DMS153 treated with DMSO at 0.1 percent for 48 hours (cell line): Measurements from ENCODE around the gene CTNNA2.

Experiments
- DNase-seq: peaks from one replicate; lab custom pipeline; 2025; ENCODE audit not compliant: unreplicated experiment; lab: John Stamatoyannopoulos, UW

CTNNA2 gene

GRCh38 chr2:79611448-79612016 is 98.7 kb downstream of the CTNNA2 start:
- no peak for DNase-seq

- no peak for DNase-seq
Observed at GRCh38 chr2:79612999-79613398, 100.1 kb downstream of the CTNNA2 start.

- no peak for DNase-seq
Observed at GRCh38 chr2:79619442-79619841, 106.6 kb downstream of the CTNNA2 start.

GRCh38 chr2:79619976-79620375 is 107.1 kb downstream of the CTNNA2 start:
- DNase-seq, result no peak

GRCh38 chr2:79620679-79621078 is 107.8 kb downstream of the CTNNA2 start:
- no peak for DNase-seq

- no peak for DNase-seq
Observed at GRCh38 chr2:79621252-79621651, 108.4 kb downstream of the CTNNA2 start.

- no peak for DNase-seq
Observed at GRCh38 chr2:79621755-79622154, 108.9 kb downstream of the CTNNA2 start.

- DNase-seq, result no peak
Observed at GRCh38 chr2:79622508-79622907, 109.7 kb downstream of the CTNNA2 start.

GRCh38 chr2:79627237-79627636 is 114.4 kb downstream of the CTNNA2 start:
- no peak for DNase-seq

- DNase-seq, result no peak
Observed at GRCh38 chr2:79630060-79630459, 117.2 kb downstream of the CTNNA2 start.

GRCh38 chr2:79630972-79631557 is 118.2 kb downstream of the CTNNA2 start:
- no peak for DNase-seq

GRCh38 chr2:79638410-79638809 is 125.6 kb downstream of the CTNNA2 start:
- no peak for DNase-seq

- DNase-seq, result no peak
Observed at GRCh38 chr2:79638954-79639353, 126.1 kb downstream of the CTNNA2 start.

GRCh38 chr2:79640001-79640400 is 127.2 kb downstream of the CTNNA2 start:
- no peak for DNase-seq

GRCh38 chr2:79649531-79649930 is 136.7 kb downstream of the CTNNA2 start:
- DNase-seq, result no peak

GRCh38 chr2:79660557-79660956 is 147.7 kb downstream of the CTNNA2 start:
- DNase-seq, result no peak

GRCh38 chr2:79665091-79665490 is 152.2 kb downstream of the CTNNA2 start:
- no peak for DNase-seq

GRCh38 chr2:79666430-79666829 is 153.6 kb downstream of the CTNNA2 start:
- DNase-seq, result no peak

GRCh38 chr2:79669714-79670113 is 156.9 kb downstream of the CTNNA2 start:
- no peak for DNase-seq

- DNase-seq, result no peak
Observed at GRCh38 chr2:79670198-79670597, 157.3 kb downstream of the CTNNA2 start.

- no peak for DNase-seq
Observed at GRCh38 chr2:79686884-79687283, 174.0 kb downstream of the CTNNA2 start.

GRCh38 chr2:79695248-79695647 is 182.4 kb downstream of the CTNNA2 start:
- DNase-seq, result no peak

GRCh38 chr2:79697200-79697599 is 184.3 kb downstream of the CTNNA2 start:
- DNase-seq, result no peak
